SJSA1 (cell line): ENCODE results near the gene ELP5. TPM values are rescaled to one million over a fixed set of nuclear protein-coding genes. Genes with fewer than 3 reads are reported as not detected.

ENCODE experiments used
- DNase-seq, 2 experiments: peaks; one replicate each; pipeline ENCODE4 v3.0.0-alpha.2; 2015 to 2020; ENCODE audit warnings: low spot score in 2 of 2, low read depth in 1 of 2
- H3K27ac ChIP-seq: fragments of 250-450 bp; sonication (Bioruptor Pico); 2 replicates; pipeline ENCODE4 v1.5.1; 2020; ENCODE audit warnings: mild to moderate bottlenecking, moderate library complexity
- H3K27me3 ChIP-seq: fragments of 250-450 bp; sonication (Bioruptor Pico); replicated peaks from 2 replicates; pipeline ENCODE4 v1.5.1; 2020; ENCODE audit warnings: mild to moderate bottlenecking, moderate library complexity
- H3K36me3 ChIP-seq: fragments of 250-450 bp; sonication (Bioruptor Pico); 2 replicates; pipeline ENCODE4 v1.5.1; 2020; ENCODE audit warnings: mild to moderate bottlenecking
- H3K4me1 ChIP-seq: fragments of 250-450 bp; sonication (Bioruptor Pico); replicated peaks from 2 replicates; pipeline ENCODE4 v1.6.1; 2021; ENCODE audit warnings: mild to moderate bottlenecking
- H3K4me3 ChIP-seq: fragments of 250-450 bp; sonication (Bioruptor Pico); 2 replicates; pipeline ENCODE4 v1.5.1; 2020; ENCODE audit warnings: mild to moderate bottlenecking
- H3K9me3 ChIP-seq: fragments of 250-450 bp; sonication (Bioruptor Pico); replicated peaks from 2 replicates; pipeline ENCODE4 v1.5.1; 2020; ENCODE audit warnings: mild to moderate bottlenecking
- total RNA-seq: library from RNA; depleted of rRNA; stranded (reverse); fragments of >200 nt; shearing (Covaris generic); gene quantifications from 2 replicates; pipeline ENCODE4 v1.2.3, GENCODE V29; 2014

ELP5 gene
- total RNA-seq, 1 experiment from 2014 or later, result 37.2 TPM

DNA sequence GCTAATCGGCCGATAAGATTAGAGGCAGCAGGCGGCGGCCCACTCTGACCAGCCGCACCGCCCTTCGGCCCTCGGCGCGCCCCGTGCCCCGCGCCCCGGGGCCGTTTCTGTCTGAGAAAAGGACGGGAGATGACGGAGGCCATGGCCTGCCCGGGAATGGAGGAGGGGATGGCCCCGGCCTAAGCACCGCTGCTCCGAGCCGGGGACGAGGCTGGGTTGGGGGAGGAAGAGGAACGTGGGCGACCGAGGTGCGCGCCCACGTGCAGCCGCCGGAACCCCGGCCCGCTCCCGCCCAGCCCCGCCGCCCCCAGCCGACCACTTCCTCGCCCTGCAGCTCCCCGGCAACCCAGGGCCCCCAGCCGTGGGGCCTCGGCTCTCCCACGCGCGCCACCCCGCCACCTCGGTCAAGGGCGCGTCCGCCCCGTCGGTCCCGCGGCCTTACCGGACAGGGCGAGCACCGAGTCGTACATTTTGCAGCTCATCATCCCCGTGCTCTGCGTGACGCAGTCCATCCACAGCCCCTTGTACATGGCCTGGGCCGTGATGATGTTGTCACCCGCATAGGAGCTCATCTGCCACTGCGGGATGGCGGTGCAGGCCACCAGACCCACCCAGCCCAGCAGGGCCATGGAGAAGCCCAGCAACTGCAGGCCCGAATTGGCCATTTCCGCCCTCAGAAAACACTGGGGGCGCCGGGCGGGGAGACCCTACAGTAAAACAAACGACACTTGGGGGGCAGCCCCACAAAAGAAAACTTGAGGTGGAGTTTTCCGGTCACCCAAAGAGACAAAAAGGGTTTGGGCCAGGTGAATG, 9.6 kb downstream of the ELP5 start:
- no peak for DNase-seq
- no peak overlapping the region for H3K4me3 ChIP-seq

DNA sequence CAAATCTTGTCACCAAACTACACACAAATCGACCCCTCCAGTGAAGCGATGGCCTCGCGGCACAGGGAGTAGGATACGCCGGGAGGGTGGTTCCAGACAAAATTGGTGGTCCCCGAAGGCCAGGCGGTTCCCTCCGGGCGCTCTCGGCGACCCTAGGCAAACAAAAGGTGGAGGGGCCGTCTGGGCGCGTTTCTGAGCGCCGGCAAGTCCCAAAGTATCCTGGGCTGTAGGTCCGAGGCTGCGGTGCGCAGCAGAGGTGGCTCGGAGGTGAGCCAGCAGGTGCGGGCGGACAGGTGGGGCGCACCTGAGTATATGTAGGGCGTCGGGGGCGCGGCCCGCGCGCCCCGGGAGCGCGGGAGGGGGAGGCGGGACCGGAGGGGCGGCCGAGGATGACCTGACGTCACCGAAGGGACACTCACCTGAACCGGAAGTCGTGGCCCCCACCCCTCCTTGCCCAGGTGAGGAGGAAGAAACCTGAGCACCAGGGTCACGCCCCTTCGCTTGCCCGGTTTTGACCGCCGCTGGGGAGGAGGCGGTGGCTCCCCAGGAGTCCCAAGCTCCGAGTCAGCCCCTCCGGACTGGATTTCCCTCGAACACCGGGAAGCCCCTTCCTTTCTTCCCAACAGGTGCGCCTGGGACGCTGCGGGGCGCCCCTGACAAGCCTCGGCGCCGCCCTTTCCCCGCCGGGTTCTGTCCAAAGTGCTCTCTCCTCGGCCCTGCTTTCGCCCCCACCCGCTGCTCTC, 10.3 kb downstream of the ELP5 start, which contains the start of gene CLDN7:
TSS of gene CLDN7 (minus strand) at position 287 of the 743 bp plus-strand sequence. CDS start 435 bp downstream, outside the sequence.
- peaks cover 13% of the 10 kb centered on the region; the same call in 1 of the 2 replicates for H3K27me3 ChIP-seq
- H3K36me3 ChIP-seq, result peaks cover 13% of the 10 kb centered on the region
- H3K9me3 ChIP-seq, result no peaks in the 10 kb centered on the region
- H3K4me3 ChIP-seq, result no peak within 1 kb of the TSS
- H3K27ac ChIP-seq, result no peak within 1 kb of the TSS
- H3K4me1 ChIP-seq, result peaks cover 26% of the 10 kb centered on the region
- no peak for DNase-seq

More for the DNA sequence above, 9.6 kb downstream of the ELP5 start:
- H3K9me3 ChIP-seq, result no peaks in the 10 kb centered on the region
- peaks cover 26% of the 10 kb centered on the region for H3K4me1 ChIP-seq
- H3K27ac ChIP-seq, result no peak overlapping the region
- H3K27me3 ChIP-seq, result peaks cover 13% of the 10 kb centered on the region; the same call in 1 of the 2 replicates
- H3K36me3 ChIP-seq, result peaks cover 19% of the 10 kb centered on the region

DNA sequence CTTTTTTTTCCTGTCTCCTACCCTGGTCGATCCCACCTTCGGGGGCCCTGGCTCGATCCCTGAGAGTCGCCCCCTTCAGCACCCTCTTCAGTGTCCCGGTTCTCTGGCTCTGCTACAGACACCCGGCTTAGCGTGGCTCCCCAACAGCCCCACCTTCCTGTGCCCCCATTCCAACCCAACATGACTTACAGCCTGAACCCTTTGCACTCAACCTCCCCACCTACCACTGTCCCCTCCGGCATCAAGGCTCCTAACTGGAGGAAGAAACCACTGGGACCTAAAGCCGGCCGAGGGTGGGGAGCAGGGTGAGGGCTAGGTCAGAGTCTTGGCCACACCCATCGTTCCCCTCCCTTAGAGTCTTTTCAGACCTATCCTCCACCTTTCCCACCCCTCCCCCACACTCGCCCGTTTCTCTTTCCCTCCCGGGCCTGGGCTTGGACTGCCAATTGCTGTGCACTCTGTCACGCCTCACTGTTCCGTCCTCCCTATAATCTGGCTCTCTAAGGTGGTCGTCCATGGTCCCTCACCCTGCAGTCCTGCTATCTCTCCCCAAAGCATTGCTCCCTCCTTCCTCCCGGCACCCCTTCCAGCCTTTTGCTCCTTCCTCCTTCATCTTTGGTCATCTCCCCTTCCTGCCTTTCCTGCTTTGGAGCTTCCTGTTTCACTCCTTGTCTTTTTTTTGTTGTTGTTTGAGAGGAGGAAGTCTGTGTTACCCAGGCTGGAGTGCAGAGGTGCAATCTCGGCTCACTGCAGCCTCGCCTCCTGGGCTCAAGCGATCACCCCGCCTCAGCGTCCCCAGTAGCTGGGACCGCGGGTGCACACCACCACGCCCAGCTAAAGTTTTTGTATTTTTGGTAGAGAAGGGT, 11.2 kb downstream of the ELP5 start:
- no peaks in the 10 kb centered on the region for H3K9me3 ChIP-seq
- no peak for DNase-seq
- no peak overlapping the region for H3K27ac ChIP-seq
- peaks cover 6% of the 10 kb centered on the region for H3K36me3 ChIP-seq
- no peak overlapping the region for H3K4me3 ChIP-seq
- H3K27me3 ChIP-seq, result peaks cover 13% of the 10 kb centered on the region; the same call in 1 of the 2 replicates
- H3K4me1 ChIP-seq, result peaks cover 26% of the 10 kb centered on the region

DNA sequence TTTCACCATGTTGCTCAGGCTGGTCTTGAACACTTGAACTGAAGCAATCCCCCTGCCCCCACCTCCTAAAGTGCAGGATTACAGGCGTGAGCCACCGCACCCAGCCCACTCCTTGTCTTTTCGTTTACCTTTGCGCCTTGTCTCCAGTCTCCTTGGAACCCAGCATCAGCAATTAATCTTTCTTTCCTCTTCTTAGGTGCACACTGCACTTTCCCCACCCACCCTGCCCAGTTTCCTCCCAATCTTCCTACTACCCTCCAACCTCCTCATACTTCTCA, 11.7 kb downstream of the ELP5 start:
- no peak for DNase-seq
- Histone ChIP-seq H3K4me1 (peaks cover 26% of the 10 kb centered on the region), H3K9me3 (no peaks in the 10 kb centered on the region), H3K27ac (no peak overlapping the region), H3K4me3 (no peak overlapping the region), H3K27me3 (peaks cover 13% of the 10 kb centered on the region; the same call in 1 of the 2 replicates), H3K36me3 (peaks cover 3% of the 10 kb centered on the region)

DNA sequence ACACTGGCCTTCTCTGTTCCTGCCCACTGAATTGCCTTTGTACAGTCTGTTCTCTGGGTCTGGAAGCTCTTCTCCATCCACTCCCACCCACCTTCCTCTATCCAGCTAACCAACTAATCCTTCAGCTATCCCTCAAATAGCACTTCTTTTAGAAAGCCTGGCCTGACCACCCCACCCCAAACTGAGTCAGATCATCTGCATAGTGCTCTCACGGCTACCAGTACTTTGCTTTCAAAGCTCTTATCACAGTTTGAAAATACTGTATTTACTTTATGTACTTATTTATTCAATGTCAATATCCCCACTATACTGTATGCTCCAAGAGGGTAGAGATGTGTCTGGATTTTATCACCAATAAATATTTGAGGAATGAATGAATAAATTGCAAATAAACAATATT, 14.8 kb downstream of the ELP5 start:
- Histone ChIP-seq H3K4me1 (peaks cover 26% of the 10 kb centered on the region), H3K9me3 (no peaks in the 10 kb centered on the region), H3K27ac (no peak overlapping the region), H3K4me3 (no peak overlapping the region), H3K36me3 (no peaks in the 10 kb centered on the region), H3K27me3 (peaks cover 12% of the 10 kb centered on the region; the same call in 1 of the 2 replicates)
- no peak for DNase-seq

DNA sequence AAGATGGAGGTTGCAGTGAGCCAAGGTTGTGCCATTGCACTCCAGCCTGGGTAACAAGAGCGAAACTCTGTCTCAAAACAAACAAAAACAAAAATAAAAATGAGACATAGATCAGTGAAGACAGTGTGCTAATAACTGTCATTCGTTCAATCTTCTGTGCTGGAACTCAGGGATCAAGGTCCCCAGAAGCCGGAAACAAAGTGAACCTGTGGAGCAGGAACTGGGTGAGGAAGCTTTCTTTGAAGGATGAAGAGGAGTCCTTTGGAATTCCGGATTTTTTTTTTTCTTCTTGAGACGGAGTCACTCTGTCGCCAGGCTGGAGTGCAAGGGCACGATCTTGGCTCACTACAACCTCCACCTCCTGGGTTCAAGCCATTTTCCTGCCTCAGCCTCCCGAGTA, 27.4 kb downstream of the ELP5 start:
- H3K36me3 ChIP-seq, result no peaks in the 10 kb centered on the region
- H3K27ac ChIP-seq, result no peak overlapping the region
- H3K9me3 ChIP-seq, result no peaks in the 10 kb centered on the region
- peaks cover 18% of the 10 kb centered on the region for H3K4me1 ChIP-seq
- no peak overlapping the region for H3K4me3 ChIP-seq
- H3K27me3 ChIP-seq, result peaks cover 17% of the 10 kb centered on the region
- DNase-seq, result no peak

DNA sequence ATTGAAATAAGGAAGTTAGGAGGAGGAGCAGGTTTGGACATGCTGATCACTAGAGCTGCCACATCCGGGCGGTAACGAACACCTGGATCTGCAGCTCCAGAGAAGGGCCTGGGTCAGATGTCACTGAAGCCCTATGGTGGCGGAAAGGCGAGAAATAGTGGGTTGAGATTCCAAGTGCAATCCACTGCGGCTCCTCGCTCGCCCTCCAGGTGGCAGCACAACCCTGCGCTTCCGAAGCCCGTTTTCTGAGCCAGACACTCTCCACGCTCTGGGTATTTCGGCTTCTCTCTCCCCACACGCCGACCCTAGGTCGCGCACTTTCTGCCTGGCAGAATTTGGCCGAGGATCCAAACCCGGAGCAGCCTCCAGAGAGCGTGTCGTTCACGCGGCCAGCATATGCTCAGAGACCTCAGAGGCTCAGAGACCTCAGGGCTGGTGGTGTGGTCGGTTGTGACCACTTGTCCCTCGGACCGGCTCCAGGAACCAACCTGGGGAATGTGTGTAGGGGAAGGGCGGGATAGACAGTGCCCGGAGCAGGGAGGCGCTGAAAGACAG, 28.6 kb downstream of the ELP5 start:
- Histone ChIP-seq H3K9me3 (no peaks in the 10 kb centered on the region), H3K4me3 (peak overlapping the region; percentile 35)
- DNase-seq, result peak; percentile 76 to 82

DNA sequence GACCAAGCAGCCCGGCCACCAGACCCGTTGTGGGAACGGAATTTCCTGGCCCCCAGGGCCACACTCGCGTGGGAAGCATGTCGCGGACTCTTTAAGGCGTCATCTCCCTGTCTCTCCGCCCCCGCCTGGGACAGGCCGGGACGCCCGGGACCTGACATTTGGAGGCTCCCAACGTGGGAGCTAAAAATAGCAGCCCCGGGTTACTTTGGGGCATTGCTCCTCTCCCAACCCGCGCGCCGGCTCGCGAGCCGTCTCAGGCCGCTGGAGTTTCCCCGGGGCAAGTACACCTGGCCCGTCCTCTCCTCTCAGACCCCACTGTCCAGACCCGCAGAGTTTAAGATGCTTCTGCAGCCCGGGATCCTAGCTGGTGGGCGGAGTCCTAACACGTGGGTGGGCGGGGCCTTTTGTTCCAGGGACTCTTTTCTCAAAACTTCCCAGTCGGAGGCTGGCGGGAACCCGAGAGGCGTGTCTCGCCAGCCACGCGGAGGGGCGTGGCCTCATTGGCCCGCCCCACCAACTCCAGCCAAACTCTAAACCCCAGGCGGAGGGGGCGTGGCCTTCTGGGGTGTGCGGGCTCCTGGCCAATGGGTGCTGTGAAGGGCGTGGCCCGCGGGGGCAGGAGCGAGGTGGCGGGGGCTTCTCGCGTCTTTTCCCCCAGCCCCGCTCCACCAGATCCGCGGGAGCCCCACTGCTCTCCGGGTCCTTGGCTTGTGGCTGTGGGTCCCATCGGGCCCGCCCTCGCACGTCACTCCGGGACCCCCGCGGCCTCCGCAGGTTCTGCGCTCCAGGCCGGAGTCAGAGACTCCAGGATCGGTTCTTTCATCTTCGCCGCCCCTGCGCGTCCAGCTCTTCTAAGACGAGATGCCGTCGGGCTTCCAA, 29.3 kb downstream of the ELP5 start, which contains the start of gene SLC2A4:
TSS of gene SLC2A4 (plus strand) at position 645 of the 879 bp plus-strand sequence. CDS start at position 862, 217 bp downstream.
- Histone ChIP-seq H3K9me3 (no peaks in the 10 kb centered on the region), H3K36me3 (no peaks in the 10 kb centered on the region), H3K27ac (no peak within 1 kb of the TSS), H3K4me3 (peak within 1 kb of the TSS; percentile 35), H3K4me1 (peaks cover 18% of the 10 kb centered on the region), H3K27me3 (peaks cover 20% of the 10 kb centered on the region)
- DNase-seq, result peak; percentile 91

More for the DNA sequence above, 28.6 kb downstream of the ELP5 start:
- peaks cover 17% of the 10 kb centered on the region for H3K27me3 ChIP-seq
- peaks cover 18% of the 10 kb centered on the region for H3K4me1 ChIP-seq
- H3K36me3 ChIP-seq, result no peaks in the 10 kb centered on the region
- no peak overlapping the region for H3K27ac ChIP-seq

DNA sequence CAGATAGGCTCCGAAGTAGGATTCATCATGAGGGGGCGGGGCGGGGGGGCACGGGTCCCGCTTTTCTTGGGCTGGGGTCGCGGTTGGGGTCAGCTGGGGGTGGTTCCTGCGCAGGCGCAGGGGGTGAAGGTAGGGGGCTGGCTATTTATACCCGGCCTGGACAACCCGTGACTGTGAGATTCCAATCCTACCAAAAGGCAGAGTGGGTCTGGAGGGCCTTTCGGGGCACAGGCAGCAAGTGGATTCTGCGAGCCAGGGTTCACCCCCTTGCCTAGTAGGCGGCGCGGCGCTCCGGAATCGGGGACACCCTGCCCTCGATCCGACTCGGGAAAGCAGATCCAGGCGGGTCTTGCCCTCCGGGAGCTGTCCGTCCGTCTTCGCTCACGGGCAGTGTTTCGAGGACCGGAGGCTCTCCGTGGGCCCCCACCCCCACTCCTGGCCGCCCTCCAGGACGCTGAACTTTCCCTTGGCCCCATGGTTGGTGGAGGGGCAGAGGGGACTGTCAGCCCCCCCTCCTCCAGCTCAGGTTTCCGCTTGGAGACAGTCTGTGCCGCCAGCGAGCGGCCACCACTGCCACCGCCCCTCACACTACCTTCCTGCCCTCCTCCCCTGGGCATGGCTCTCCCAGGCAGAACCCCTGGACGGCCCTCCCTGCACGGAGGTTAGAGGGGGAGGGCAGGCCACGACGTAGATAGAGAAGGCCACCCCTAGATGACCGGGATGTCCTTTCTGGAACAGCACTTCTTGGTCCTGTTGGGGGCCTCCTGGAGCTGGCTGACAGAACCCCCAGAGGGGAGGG, 30.1 kb downstream of the ELP5 start:
- Histone ChIP-seq H3K36me3 (no peaks in the 10 kb centered on the region), H3K4me3 (peak overlapping the region; percentile 35), H3K27me3 (peaks cover 25% of the 10 kb centered on the region), H3K27ac (no peak overlapping the region), H3K9me3 (no peaks in the 10 kb centered on the region), H3K4me1 (peaks cover 18% of the 10 kb centered on the region)
- no peak for DNase-seq

DNA sequence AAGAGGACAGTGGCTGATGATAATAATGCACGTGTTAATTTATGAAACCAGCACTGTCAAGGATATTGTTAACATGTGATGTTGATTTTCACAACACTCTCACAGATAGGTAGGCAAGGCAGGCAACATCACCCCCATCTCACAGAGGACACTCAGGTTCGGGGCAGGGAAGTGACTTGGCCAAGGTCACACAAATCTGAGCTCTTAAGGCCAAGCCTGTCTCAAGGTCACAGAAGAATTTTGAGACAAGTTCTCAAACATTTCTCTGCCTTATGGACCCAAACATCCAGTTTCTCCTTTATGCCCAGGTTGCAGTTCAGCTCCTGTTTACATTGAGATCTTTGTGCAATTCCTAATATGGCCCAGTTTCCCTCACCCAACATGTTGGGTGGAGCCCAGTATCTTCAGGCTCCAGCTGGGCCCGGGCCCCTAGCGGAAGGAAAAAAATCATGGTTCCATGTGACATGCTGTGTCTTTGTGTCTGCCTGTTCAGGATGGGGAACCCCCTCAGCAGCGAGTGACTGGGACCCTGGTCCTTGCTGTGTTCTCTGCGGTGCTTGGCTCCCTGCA, 30.8 kb downstream of the ELP5 start:
- Histone ChIP-seq H3K27me3 (peaks cover 25% of the 10 kb centered on the region), H3K4me3 (no peak overlapping the region), H3K27ac (no peak overlapping the region), H3K36me3 (no peaks in the 10 kb centered on the region), H3K4me1 (peaks cover 18% of the 10 kb centered on the region), H3K9me3 (no peaks in the 10 kb centered on the region)
- DNase-seq, result no peak

DNA sequence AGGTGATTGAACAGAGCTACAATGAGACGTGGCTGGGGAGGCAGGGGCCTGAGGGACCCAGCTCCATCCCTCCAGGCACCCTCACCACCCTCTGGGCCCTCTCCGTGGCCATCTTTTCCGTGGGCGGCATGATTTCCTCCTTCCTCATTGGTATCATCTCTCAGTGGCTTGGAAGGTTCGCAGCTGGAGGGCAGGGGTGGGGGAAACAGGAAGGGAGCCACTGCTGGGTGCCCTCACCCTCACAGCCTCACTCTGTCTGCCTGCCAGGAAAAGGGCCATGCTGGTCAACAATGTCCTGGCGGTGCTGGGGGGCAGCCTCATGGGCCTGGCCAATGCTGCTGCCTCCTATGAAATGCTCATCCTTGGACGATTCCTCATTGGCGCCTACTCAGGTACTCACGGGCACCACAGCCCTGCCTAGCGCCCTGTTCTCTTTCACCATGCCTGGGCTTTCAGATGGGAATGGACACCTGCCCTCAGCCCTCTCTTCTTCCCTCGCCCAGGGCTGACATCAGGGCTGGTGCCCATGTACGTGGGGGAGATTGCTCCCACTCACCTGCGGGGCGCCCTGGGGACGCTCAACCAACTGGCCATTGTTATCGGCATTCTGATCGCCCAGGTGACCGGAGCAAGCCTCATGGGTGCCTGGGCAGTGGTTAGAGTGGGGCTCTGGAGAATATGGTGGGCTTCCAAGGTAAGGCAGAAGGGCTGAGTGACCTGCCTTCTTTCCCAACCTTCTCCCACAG, 31.6 kb downstream of the ELP5 start:
- Histone ChIP-seq H3K27me3 (peaks cover 30% of the 10 kb centered on the region), H3K4me1 (peaks cover 18% of the 10 kb centered on the region), H3K36me3 (no peaks in the 10 kb centered on the region), H3K27ac (no peak overlapping the region), H3K4me3 (no peak overlapping the region), H3K9me3 (no peaks in the 10 kb centered on the region)
- no peak for DNase-seq
